ENCODE results near the gene HOXA5.
A peak's percentile ranks its signal among the peaks of the same experiment; 100 is the strongest.

HOXA5 gene

DNA sequence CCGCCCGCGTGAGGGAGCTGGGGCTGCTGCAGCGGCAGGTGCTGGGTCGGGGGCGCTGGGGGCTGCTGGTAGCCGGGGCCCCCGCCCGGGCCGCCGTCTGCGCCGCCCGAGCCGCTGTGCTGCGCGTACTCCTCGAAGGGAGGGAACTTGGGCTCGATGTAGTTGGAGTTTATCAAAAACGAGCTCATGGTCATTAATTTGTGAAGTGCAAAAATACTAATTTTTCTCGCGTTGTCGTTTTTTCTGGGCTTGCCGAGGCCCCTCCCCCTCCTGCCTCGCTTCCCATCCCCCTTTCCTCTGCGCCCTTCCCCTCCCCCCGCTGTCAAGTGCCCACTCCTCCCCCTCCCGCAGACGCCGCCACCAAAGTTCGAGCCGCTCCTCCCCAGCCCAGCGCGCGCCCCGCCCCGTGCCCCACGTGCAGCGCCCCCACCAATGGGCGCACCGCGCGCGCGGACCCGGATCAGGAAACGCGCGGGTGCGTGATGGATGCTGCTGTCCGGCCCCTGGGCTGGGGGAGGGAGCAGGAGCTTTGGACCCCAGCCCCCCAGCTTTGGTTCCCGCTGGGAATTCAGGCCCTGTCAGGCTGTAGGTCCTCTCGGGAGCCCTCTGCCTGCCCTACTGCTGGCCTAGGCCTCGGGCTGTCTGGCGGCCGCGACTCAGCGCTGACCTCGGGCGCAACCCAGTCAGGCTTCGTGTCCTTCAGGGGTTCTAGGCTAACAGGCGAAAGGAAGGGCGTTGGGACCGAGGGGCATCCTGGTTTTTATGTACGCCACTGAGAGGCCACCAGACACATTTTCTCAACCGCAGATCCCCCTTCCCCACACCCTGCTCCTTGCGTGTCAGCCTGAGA is 12.7 kb downstream of the HOXA5 start, which contains the start of gene HOXA4 (continued):
- TF ChIP-seq ZNF324 (tag by site-specific recombination; IDR thresholded peaks at IDR 0.05) (0 out of 2 replicates have a peak, but pooled peaks have one; percentile 13), ZNF501 (tag by site-specific recombination; IDR thresholded peaks at IDR 0.05) (peak; percentile 70; the same call in 1 of the 2 replicates), ZNF202 (tag by site-specific recombination; IDR thresholded peaks at IDR 0.05; ENCODE audit: borderline replicate concordance) (no peak), ZNF138 (tag by site-specific recombination; IDR thresholded peaks at IDR 0.05; ENCODE audit: borderline replicate concordance) (no peak), ZNF37A (tag by site-specific recombination; IDR thresholded peaks at IDR 0.05) (no peak), ZNF10 (tag by site-specific recombination; IDR thresholded peaks at IDR 0.05) (0 out of 2 replicates have a peak, but pooled peaks have one; percentile 19), ZNF133 (tag by site-specific recombination; IDR thresholded peaks at IDR 0.05) (no peak), ZNF423 (tag by site-specific recombination; IDR thresholded peaks at IDR 0.05) (peak; percentile 18; the same call in 1 of the 2 replicates), ZNF266 (tag by site-specific recombination; IDR thresholded peaks at IDR 0.05; ENCODE audit: low read depth) (no peak), SALL2 (tag by site-specific recombination; IDR thresholded peaks at IDR 0.05; ENCODE audit: borderline replicate concordance) (no peak), TSHZ1 (tag by site-specific recombination; IDR thresholded peaks at IDR 0.05; ENCODE audit: borderline replicate concordance) (peak; percentile 39; the same call in 1 of the 2 replicates), ZNF350 (tag by site-specific recombination; IDR thresholded peaks at IDR 0.05) (no peak), ZNF335 (tag by site-specific recombination; conservative IDR thresholded peaks at IDR 0.05) (peak; percentile 77), ZSCAN30 (tag by site-specific recombination; IDR thresholded peaks at IDR 0.05) (peak; percentile 68), ZNF837 (tag by site-specific recombination; IDR thresholded peaks at IDR 0.05) (no peak), KLF1 (tag by site-specific recombination; IDR thresholded peaks at IDR 0.05) (peak; percentile 36; the same call in 1 of the 2 replicates), ZBTB17 (tag by site-specific recombination; IDR thresholded peaks at IDR 0.05) (peak; percentile 85), MEIS1 (CRISPR knock-in tag; IDR thresholded peaks at IDR 0.05; ENCODE audit: borderline replicate concordance) (no peak), ZIC2 (tag by site-specific recombination; IDR thresholded peaks at IDR 0.05) (peak; percentile 27), BCL11B (tag by site-specific recombination; IDR thresholded peaks at IDR 0.05; ENCODE audit: low read depth) (peak; percentile 52; the same call in 1 of the 2 replicates)
- TF ChIP-seq, protein P1, sequence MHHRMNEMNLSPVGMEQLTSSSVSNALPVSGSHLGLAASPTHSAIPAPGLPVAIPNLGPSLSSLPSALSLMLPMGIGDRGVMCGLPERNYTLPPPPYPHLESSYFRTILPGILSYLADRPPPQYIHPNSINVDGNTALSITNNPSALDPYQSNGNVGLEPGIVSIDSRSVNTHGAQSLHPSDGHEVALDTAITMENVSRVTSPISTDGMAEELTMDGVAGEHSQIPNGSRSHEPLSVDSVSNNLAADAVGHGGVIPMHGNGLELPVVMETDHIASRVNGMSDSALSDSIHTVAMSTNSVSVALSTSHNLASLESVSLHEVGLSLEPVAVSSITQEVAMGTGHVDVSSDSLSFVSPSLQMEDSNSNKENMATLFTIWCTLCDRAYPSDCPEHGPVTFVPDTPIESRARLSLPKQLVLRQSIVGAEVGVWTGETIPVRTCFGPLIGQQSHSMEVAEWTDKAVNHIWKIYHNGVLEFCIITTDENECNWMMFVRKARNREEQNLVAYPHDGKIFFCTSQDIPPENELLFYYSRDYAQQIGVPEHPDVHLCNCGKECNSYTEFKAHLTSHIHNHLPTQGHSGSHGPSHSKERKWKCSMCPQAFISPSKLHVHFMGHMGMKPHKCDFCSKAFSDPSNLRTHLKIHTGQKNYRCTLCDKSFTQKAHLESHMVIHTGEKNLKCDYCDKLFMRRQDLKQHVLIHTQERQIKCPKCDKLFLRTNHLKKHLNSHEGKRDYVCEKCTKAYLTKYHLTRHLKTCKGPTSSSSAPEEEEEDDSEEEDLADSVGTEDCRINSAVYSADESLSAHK (tag by site-specific recombination; IDR thresholded peaks at IDR 0.05): peak; percentile 22; the same call in 1 of the 2 replicates
- TF ChIP-seq, protein P2, sequence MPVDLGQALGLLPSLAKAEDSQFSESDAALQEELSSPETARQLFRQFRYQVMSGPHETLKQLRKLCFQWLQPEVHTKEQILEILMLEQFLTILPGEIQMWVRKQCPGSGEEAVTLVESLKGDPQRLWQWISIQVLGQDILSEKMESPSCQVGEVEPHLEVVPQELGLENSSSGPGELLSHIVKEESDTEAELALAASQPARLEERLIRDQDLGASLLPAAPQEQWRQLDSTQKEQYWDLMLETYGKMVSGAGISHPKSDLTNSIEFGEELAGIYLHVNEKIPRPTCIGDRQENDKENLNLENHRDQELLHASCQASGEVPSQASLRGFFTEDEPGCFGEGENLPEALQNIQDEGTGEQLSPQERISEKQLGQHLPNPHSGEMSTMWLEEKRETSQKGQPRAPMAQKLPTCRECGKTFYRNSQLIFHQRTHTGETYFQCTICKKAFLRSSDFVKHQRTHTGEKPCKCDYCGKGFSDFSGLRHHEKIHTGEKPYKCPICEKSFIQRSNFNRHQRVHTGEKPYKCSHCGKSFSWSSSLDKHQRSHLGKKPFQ (tag by site-specific recombination; IDR thresholded peaks at IDR 0.05): 0 out of 2 replicates have a peak, but pooled peaks have one; percentile 38
- TF ChIP-seq, protein P3, sequence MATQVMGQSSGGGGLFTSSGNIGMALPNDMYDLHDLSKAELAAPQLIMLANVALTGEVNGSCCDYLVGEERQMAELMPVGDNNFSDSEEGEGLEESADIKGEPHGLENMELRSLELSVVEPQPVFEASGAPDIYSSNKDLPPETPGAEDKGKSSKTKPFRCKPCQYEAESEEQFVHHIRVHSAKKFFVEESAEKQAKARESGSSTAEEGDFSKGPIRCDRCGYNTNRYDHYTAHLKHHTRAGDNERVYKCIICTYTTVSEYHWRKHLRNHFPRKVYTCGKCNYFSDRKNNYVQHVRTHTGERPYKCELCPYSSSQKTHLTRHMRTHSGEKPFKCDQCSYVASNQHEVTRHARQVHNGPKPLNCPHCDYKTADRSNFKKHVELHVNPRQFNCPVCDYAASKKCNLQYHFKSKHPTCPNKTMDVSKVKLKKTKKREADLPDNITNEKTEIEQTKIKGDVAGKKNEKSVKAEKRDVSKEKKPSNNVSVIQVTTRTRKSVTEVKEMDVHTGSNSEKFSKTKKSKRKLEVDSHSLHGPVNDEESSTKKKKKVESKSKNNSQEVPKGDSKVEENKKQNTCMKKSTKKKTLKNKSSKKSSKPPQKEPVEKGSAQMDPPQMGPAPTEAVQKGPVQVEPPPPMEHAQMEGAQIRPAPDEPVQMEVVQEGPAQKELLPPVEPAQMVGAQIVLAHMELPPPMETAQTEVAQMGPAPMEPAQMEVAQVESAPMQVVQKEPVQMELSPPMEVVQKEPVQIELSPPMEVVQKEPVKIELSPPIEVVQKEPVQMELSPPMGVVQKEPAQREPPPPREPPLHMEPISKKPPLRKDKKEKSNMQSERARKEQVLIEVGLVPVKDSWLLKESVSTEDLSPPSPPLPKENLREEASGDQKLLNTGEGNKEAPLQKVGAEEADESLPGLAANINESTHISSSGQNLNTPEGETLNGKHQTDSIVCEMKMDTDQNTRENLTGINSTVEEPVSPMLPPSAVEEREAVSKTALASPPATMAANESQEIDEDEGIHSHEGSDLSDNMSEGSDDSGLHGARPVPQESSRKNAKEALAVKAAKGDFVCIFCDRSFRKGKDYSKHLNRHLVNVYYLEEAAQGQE (tag by site-specific recombination; IDR thresholded peaks at IDR 0.05): peak; percentile 59; the same call in 1 of the 2 replicates
- TF ChIP-seq, protein P4, sequence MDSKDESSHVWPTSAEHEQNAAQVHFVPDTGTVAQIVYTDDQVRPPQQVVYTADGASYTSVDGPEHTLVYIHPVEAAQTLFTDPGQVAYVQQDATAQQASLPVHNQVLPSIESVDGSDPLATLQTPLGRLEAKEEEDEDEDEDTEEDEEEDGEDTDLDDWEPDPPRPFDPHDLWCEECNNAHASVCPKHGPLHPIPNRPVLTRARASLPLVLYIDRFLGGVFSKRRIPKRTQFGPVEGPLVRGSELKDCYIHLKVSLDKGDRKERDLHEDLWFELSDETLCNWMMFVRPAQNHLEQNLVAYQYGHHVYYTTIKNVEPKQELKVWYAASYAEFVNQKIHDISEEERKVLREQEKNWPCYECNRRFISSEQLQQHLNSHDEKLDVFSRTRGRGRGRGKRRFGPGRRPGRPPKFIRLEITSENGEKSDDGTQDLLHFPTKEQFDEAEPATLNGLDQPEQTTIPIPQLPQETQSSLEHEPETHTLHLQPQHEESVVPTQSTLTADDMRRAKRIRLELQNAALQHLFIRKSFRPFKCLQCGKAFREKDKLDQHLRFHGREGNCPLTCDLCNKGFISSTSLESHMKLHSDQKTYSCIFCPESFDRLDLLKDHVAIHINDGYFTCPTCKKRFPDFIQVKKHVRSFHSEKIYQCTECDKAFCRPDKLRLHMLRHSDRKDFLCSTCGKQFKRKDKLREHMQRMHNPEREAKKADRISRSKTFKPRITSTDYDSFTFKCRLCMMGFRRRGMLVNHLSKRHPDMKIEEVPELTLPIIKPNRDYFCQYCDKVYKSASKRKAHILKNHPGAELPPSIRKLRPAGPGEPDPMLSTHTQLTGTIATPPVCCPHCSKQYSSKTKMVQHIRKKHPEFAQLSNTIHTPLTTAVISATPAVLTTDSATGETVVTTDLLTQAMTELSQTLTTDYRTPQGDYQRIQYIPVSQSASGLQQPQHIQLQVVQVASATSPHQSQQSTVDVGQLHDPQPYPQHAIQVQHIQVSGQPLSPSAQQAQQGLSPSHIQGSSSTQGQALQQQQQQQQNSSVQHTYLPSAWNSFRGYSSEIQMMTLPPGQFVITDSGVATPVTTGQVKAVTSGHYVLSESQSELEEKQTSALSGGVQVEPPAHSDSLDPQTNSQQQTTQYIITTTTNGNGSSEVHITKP (tag by site-specific recombination; IDR thresholded peaks at IDR 0.05): peak; percentile 43
